Activated CD8-positive, alpha-beta memory T cell treated with anti-CD3 and anti-CD28 coated beads for 4 hours (primary cell): ENCODE measurements around the gene PLGRKT.

Source experiments
- DNase-seq, 2 donors: peaks; one replicate each; pipeline ENCODE4 v3.0.0-alpha.2; 2020; ENCODE audit warnings: low read depth in 2 of 2

PLGRKT gene

GRCh38 chr9:5310851-5311250 lies 126.9 kb downstream of the PLGRKT start:
- DNase-seq: no peak
